Measurements from ENCODE around the gene MRC2.

MRC2 gene

DNA sequence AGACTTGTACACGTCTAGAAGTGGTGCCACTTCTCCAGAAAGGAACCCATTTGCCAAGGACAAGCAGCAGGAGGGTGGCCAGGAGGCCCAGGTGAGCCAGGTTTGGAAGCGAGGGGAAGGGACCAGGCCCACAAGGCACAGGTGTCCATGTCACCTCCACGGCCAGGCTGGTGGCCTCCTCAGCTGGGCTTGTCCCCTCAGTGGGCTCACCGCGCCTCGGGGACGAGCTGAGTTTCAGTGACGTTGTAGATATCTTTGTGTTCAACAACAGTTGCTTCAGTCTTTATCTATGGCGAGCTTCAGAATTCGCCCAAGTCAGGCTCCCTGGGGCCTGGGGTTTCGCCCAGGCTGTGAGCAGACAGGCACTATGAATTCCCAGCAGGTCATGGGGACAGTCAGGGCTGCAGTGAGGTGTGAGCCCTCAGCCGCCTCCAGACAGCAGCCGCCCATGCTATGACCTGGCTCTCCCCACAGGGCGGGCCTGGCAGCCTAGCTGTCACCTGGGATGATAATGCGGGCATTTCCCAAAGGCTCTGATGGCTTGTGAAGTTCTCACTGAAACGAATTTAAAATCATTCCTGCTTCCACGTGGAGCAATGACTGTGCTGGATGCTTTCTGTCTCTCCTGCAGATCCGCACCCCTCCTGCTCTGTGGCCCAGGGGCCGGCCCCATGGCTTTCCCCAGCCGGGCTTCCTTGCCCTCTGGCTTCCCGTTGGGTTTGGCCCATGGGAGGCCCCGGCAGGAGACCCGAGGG, 89.5 kb downstream of the MRC2 start:
- Mint-ChIP-seq H3K9me3 (ENCODE audit: low read depth) (no peaks in the 10 kb centered on the region), H3K36me3 (peaks cover 2% of the 10 kb centered on the region), H3K4me1 (ENCODE audit: low read depth) (peaks cover 8% of the 10 kb centered on the region), H3K27me3 (no peaks in the 10 kb centered on the region), H3K4me3 (no peak overlapping the region), H3K27ac (no peak overlapping the region)

GRCh38 chr17:62717589-62717855, 90.1 kb downstream of the MRC2 start:
- Mint-ChIP-seq H3K4me1 (ENCODE audit: low read depth) (peaks cover 9% of the 10 kb centered on the region), H3K27me3 (no peaks in the 10 kb centered on the region), H3K36me3 (peaks cover 2% of the 10 kb centered on the region), H3K4me3 (no peak overlapping the region), H3K9me3 (ENCODE audit: low read depth) (no peaks in the 10 kb centered on the region), H3K27ac (no peak overlapping the region)

DNA sequence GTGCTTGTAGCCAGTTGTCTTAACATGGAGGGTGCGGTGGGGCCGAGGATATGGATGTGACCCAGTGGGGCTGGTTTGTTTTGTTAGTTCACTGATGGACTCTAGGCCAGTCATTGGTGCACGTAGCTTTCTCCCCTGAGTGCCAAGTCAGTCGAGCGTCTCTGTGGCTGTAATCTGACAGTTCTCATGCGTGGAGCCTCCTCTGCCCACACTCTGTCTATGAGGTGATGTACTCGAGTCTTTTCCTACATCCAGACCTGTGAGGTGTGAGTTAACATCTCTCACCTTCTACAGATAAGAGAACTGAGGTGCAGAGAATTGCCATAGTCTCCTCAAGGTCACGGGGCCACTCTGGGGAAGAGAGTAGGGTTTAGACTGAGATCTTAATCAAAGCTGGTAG, 90.4 kb downstream of the MRC2 start:
- Mint-ChIP-seq H3K9me3 (ENCODE audit: low read depth) (no peaks in the 10 kb centered on the region), H3K4me1 (ENCODE audit: low read depth) (peaks cover 12% of the 10 kb centered on the region), H3K27me3 (no peaks in the 10 kb centered on the region), H3K4me3 (no peak overlapping the region), H3K27ac (no peak overlapping the region), H3K36me3 (peaks cover 2% of the 10 kb centered on the region)

DNA sequence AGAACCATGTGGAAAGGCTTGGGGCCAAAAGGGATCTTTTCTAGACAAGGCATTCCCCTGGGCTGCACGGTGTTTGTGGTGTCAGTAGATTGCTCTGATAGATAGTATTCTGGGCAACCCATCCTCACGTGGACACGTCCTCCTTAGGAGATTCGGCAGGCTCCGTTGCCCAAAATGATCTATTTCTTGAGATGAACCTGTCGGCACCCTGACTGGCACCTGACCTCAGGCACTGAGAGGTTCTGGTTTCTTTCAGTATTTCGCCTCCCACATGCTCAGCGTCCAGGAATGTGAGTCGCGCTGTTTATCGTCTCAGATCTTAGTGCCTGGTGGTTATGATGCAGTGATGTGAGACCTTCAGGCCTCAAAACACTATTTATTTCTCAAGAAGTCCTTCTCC, 91.0 kb downstream of the MRC2 start:
- H3K4me3 Mint-ChIP-seq: no peak overlapping the region

GRCh38 chr17:62719586-62719985, 92.1 kb downstream of the MRC2 start:
- no peak overlapping the region for H3K4me3 Mint-ChIP-seq
- no peak overlapping the region for H3K27ac Mint-ChIP-seq
- no peaks in the 10 kb centered on the region for H3K9me3 Mint-ChIP-seq (ENCODE audit: low read depth)
- H3K27me3 Mint-ChIP-seq: no peaks in the 10 kb centered on the region
- H3K4me1 Mint-ChIP-seq (ENCODE audit: low read depth): peaks cover 27% of the 10 kb centered on the region
- peaks cover 2% of the 10 kb centered on the region for H3K36me3 Mint-ChIP-seq

More for the DNA sequence above, 91.0 kb downstream of the MRC2 start:
- Mint-ChIP-seq H3K4me1 (ENCODE audit: low read depth) (peaks cover 16% of the 10 kb centered on the region), H3K27ac (no peak overlapping the region), H3K9me3 (ENCODE audit: low read depth) (no peaks in the 10 kb centered on the region), H3K36me3 (peaks cover 2% of the 10 kb centered on the region), H3K27me3 (no peaks in the 10 kb centered on the region)

GRCh38 chr17:62720126-62720850, 92.8 kb downstream of the MRC2 start:
- no peaks in the 10 kb centered on the region for H3K27me3 Mint-ChIP-seq
- peaks cover 2% of the 10 kb centered on the region for H3K36me3 Mint-ChIP-seq
- peaks cover 34% of the 10 kb centered on the region for H3K4me1 Mint-ChIP-seq (ENCODE audit: low read depth)
- H3K27ac Mint-ChIP-seq: no peak overlapping the region
- no peak overlapping the region for H3K4me3 Mint-ChIP-seq
- no peaks in the 10 kb centered on the region for H3K9me3 Mint-ChIP-seq (ENCODE audit: low read depth)

GRCh38 chr17:62722625-62723024, 95.2 kb downstream of the MRC2 start:
- H3K4me3 Mint-ChIP-seq: no peak overlapping the region
- no peaks in the 10 kb centered on the region for H3K9me3 Mint-ChIP-seq (ENCODE audit: low read depth)
- H3K27me3 Mint-ChIP-seq: peaks cover 4% of the 10 kb centered on the region
- no peak overlapping the region for H3K27ac Mint-ChIP-seq
- peaks cover 2% of the 10 kb centered on the region for H3K36me3 Mint-ChIP-seq
- H3K4me1 Mint-ChIP-seq (ENCODE audit: low read depth): peaks cover 38% of the 10 kb centered on the region

DNA sequence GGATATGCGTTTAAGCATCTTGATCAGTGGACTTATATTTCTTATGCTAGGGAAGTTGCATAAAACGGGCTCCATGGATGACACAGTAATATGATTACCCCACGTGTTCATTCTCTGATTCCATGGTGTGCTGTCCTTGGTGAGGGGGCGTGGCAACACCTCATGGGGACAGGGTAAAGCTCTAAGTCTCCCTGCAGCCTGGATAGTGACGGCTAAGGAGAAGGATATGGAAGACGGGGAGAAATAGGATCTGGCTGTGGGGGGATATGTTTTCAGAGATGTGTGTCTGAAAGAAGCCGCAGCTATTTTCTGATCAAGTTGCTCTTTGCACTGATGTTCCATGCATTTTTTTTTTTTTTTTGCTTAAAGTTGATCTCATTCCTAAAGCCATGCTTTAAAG, 96.4 kb downstream of the MRC2 start:
- no peaks in the 10 kb centered on the region for H3K9me3 Mint-ChIP-seq (ENCODE audit: low read depth)
- H3K4me3 Mint-ChIP-seq: peak overlapping the region; percentile 56
- peaks cover 32% of the 10 kb centered on the region for H3K4me1 Mint-ChIP-seq (ENCODE audit: low read depth)
- peaks cover 4% of the 10 kb centered on the region for H3K27me3 Mint-ChIP-seq
- H3K36me3 Mint-ChIP-seq: peaks cover 2% of the 10 kb centered on the region
- peak overlapping the region; percentile 82 for H3K27ac Mint-ChIP-seq

GRCh38 chr17:62724398-62725146, 97.1 kb downstream of the MRC2 start:
- peak overlapping the region; percentile 82 for H3K27ac Mint-ChIP-seq
- H3K36me3 Mint-ChIP-seq: peaks cover 2% of the 10 kb centered on the region
- H3K27me3 Mint-ChIP-seq: peaks cover 4% of the 10 kb centered on the region
- H3K4me3 Mint-ChIP-seq: peak overlapping the region; percentile 67
- H3K9me3 Mint-ChIP-seq (ENCODE audit: low read depth): no peaks in the 10 kb centered on the region
- H3K4me1 Mint-ChIP-seq (ENCODE audit: low read depth): peaks cover 31% of the 10 kb centered on the region

- Mint-ChIP-seq H3K36me3 (no peaks in the 10 kb centered on the region), H3K9me3 (ENCODE audit: low read depth) (no peaks in the 10 kb centered on the region), H3K27me3 (peaks cover 4% of the 10 kb centered on the region), H3K4me1 (ENCODE audit: low read depth) (peaks cover 31% of the 10 kb centered on the region), H3K27ac (no peak overlapping the region), H3K4me3 (no peak overlapping the region)
Observed at GRCh38 chr17:62725791-62726249, 98.3 kb downstream of the MRC2 start.

DNA sequence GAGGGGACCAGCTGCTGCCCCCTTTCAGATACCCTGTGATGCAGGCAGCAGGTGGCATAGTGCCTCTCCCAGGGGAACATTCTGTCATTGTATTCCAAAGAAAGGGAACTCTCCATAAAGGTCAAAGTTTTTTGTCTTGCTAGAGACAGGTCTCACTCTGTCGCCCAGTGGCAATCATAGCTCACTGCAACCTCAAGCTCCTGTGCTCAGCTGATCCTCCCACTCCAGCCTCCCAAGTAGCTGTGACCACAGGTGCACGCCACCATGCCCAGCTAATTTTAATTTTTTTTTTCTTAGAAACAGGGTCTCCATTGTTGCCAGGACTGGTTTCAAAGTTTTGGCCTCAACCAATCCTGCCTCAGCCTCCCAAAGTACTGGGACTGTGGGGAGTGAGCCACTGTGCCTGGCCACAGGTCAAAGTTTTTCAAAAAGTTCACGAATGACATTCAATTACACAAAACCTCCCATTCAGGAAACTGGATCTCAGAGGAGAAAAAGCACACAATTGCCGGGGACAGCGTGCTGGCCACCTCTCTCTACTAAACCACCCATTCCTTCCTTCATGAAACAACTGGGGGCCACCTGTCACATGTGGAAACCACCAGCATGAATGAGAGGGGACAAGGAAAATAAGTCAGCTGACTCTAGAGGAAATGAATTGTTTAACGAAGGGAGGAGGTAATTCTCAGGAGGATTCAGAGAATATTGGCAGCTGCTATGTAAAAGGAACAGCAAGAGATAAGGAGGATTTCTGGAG, 100.6 kb downstream of the MRC2 start:
- Mint-ChIP-seq H3K4me1 (ENCODE audit: low read depth) (peaks cover 26% of the 10 kb centered on the region), H3K9me3 (ENCODE audit: low read depth) (no peaks in the 10 kb centered on the region), H3K36me3 (no peaks in the 10 kb centered on the region), H3K4me3 (no peak overlapping the region), H3K27ac (no peak overlapping the region), H3K27me3 (peaks cover 4% of the 10 kb centered on the region)

- no peaks in the 10 kb centered on the region for H3K4me1 Mint-ChIP-seq (ENCODE audit: low read depth)
- no peaks in the 10 kb centered on the region for H3K9me3 Mint-ChIP-seq (ENCODE audit: low read depth)
- H3K36me3 Mint-ChIP-seq: no peaks in the 10 kb centered on the region
- peaks cover 2% of the 10 kb centered on the region for H3K27me3 Mint-ChIP-seq
- no peak overlapping the region for H3K4me3 Mint-ChIP-seq
- no peak overlapping the region for H3K27ac Mint-ChIP-seq
Observed at GRCh38 chr17:62732125-62732524, 104.7 kb downstream of the MRC2 start.

GRCh38 chr17:62735044-62735651, 107.7 kb downstream of the MRC2 start:
- Mint-ChIP-seq H3K27me3 (no peaks in the 10 kb centered on the region), H3K27ac (no peak overlapping the region), H3K36me3 (no peaks in the 10 kb centered on the region), H3K9me3 (ENCODE audit: low read depth) (no peaks in the 10 kb centered on the region), H3K4me3 (no peak overlapping the region), H3K4me1 (ENCODE audit: low read depth) (no peaks in the 10 kb centered on the region)

- Mint-ChIP-seq H3K9me3 (ENCODE audit: low read depth) (no peaks in the 10 kb centered on the region), H3K27me3 (no peaks in the 10 kb centered on the region), H3K4me1 (ENCODE audit: low read depth) (no peaks in the 10 kb centered on the region), H3K4me3 (no peak overlapping the region), H3K36me3 (no peaks in the 10 kb centered on the region), H3K27ac (no peak overlapping the region)
Observed at GRCh38 chr17:62737513-62737912, 110.0 kb downstream of the MRC2 start.

All from activated naive CD8-positive, alpha-beta T cell (primary cell).